Stimulated activated CD8-positive, alpha-beta memory T cell treated with anti-CD3 and anti-CD28 coated beads, Interleukin-12 subunit alpha, Interleukin-12 subunit beta, amount 100 ng/mL, for 1 hour (primary cell): ENCODE results near the gene MAST1.
"Not testable (repeated sequence)": the region's sequence is repeated elsewhere in the genome, so short reads cannot be mapped to it uniquely, and the experiment has no call there.

Source experiments
- DNase-seq: peaks from one replicate; pipeline ENCODE4 v3.0.0-alpha.2; 2020; ENCODE audit warnings: low read depth

The MAST1 gene

DNA sequence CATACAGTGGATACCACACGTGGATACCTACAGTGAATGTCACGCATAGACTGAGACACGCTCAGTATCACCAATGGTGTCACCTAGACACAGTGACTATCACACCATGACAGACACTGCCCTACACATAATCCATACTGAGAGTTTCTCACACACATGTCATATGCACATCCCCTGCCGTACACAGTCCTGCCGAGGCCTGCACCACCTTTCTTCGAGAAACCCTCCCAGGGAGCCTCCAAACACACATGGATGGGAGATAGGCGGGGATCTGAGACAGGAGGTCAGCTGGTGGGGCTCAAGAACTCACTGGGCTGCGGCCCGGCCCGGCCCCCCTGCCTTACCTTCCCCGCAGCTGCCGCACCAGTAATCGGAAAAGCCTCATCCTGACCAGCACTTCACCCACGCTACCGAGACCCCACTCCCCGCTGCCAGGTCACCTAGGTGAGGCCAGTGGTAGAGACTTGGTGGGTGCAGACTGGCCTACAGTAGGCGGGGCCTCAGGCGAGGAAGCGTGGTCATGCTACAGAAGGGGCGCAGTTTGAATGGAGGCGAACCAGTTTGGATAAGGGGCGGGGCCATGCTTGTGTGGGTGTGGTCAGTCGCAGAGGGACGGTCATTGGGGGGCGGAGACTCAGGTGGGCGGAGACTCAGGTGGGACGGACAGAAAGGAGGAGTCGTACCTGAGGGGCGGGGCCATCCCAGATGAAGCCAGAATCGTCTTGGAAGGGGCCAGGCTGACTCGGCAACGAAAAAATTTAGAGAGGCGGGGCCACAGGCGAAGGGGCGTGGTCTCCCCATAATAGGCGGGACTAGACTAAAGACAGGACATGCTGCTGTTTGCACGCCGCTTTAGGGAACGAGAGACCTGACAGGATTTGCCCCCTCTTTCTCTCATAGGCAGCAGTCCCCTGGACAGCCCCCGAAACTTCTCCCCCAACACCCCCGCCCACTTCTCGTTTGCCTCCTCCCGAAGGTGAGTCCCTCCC, 2.1 kb downstream of the MAST1 start:
- no peak for DNase-seq

DNA sequence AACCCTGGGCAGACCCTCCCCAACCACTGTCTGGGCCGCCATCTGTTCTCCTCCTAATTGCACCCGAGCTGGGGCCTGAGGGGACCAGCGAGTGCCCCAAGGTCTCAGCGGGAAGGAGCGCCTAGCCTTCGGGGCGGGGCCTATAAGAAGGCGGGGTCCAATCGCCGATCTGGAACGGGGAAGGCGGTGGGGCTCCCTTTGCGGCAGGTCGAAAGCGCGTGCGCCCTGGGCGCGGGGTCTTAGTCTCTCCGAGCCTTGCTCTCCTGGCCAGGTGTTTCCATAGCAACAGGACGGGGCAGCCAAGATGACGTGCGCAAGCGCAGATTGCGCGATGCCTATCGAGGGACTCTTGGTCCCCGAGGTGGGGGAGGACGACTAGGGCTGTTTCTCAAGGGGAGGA, 2.8 kb downstream of the MAST1 start:
- DNase-seq, result no peak

DNA sequence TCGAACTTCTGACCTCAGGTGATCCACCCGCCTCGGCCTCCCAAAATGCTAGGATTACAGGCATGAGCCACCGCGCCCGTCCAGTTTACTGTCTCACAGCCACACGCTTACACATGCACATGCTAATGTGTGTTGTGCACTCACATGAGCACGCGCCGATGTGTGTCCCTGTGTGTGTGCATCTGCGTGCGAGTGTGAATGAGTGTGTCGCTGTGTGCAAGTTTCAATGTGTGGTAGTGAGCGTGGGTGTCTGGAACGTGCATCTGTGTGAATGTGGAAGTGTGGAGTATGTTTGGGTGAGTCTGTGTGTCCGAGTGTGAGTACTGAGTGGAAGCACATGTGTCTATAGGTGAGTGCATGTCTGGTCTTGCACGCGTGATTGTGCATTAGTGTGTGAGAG, 4.2 kb downstream of the MAST1 start:
- DNase-seq, result no peak

DNA sequence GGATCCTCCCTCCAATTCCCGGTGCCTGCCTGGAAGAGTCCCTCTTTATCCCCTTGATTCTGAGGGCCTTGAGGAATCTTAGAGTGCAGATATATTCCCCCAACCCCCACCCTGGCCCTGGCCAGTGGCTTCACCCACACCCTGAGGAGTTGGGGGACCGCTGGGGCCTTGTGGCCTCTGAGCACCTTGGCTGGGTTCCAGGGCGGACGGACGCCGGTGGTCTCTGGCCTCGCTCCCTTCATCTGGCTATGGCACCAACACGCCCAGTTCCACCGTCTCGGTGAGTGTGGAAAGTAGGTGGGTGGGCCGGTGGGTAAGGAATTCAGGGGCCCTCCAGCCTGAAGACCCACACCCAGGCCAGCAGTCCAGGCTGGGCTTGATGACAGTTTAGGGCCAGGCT, 5.0 kb downstream of the MAST1 start:
- DNase-seq, result no peak

DNA sequence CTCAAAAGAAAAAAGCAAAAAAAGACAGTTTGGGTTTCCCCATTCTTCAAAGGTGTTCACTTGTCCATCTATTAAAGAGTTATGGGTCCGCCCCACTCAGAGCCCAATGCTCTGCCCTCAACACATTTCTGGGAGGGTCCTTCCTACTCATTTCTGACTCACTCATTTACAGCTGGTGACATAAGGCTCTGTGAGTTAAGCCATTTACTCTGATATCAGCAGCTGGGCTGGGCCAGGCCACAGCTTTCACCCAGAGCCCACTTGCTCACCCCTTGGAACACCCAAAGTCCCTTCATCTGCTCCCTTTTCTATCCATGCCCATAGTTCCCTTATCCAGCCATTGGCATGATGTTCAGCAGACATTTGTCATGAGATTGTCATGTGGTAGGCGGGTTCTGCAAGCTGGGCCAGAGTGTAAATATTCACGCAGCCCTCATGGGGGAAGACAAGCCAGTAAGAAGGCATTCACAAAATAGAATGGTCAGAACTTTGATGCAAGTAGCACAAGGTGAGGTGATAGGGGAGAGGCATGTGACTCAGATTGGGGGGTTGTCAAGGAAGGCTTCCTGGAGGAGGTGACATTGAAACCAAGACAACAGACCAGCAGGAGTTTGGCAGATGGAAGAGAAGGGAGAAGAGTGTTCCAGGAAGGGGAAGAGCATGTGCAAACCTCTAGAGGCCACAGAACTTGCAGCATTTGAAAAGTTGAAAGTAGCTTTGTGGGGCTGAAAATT, 5.9 kb downstream of the MAST1 start:
- DNase-seq, result no peak

DNA sequence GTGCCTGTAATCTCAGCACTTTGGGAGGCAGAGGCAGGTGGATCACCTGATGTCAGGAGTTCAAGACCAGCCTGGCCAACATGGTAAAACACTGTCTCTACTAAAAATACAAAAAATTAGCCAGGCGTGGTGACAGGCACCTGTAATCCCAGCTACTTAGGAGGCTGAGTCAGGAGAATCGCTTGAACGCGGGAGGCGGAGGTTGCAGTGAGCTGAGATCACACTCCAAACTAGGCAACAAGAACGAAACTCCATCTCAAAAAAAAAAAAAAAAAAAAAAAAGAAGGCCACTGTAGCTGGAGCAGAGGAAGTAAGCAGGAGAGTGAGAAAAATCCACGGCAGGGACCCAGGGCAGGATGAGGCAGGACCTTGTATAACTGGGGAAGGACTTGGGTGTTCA, 8.3 kb downstream of the MAST1 start:
- not testable (repeated sequence) for DNase-seq

DNA sequence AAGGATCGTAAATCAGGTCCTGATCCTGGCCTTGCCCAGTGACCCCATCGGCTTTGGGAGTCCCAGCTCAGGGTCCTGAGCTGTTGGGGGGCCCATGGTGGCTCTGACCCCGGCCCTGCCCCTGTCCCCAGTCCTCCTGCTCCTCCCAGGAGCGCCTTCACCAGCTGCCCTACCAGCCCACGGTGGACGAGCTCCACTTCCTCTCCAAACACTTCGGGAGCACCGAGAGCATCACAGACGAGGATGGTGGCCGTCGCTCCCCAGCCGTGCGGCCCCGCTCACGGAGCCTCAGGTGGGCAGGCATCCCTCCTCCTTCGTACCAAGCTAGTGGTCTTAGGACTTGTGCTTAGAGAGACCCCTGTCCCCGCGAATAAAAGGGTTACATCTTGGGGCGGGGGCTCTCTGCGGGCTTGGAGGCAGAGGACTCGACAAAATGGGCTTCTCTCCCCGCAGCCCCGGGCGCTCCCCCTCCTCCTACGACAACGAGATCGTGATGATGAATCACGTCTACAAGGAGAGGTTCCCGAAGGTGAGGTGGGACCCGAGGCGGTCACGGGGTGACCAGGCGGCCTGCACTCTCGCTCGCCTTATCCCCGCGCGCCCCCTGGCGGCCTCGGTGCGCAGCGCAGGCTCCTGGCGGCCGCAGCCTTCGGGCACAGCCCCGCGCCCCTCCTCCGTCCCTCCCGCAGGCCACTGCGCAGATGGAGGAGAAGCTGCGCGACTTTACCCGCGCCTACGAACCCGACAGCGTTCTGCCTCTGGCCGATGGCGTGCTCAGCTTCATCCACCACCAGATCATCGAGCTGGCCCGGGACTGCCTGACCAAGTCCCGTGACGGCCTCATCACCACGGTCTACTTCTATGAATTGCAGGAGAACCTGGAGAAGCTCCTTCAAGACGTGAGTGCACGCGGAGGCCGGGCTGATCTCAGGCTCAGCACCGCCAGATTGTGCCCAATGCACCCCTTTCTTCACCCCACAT, 9.1 kb downstream of the MAST1 start:
- peak; percentile 71 for DNase-seq

DNA sequence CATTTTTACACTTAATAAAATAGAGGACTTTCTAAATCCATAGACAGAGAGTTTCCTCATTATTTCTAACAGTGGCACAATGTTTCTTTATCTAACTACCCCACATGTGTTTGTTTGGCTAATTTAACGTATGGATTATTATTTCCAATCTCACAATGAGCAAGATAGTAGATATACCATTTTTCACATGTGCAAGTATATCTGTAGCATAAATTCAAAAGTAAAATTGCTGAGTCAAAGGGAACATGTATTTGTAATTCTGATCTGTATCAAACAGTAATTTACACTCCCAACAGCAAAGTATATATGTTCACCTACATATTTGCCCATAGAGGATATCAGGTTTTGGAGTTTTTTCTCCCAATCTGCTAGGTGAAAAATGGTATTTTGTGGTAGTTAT, 18.3 kb downstream of the MAST1 start:
- no peak for DNase-seq

DNA sequence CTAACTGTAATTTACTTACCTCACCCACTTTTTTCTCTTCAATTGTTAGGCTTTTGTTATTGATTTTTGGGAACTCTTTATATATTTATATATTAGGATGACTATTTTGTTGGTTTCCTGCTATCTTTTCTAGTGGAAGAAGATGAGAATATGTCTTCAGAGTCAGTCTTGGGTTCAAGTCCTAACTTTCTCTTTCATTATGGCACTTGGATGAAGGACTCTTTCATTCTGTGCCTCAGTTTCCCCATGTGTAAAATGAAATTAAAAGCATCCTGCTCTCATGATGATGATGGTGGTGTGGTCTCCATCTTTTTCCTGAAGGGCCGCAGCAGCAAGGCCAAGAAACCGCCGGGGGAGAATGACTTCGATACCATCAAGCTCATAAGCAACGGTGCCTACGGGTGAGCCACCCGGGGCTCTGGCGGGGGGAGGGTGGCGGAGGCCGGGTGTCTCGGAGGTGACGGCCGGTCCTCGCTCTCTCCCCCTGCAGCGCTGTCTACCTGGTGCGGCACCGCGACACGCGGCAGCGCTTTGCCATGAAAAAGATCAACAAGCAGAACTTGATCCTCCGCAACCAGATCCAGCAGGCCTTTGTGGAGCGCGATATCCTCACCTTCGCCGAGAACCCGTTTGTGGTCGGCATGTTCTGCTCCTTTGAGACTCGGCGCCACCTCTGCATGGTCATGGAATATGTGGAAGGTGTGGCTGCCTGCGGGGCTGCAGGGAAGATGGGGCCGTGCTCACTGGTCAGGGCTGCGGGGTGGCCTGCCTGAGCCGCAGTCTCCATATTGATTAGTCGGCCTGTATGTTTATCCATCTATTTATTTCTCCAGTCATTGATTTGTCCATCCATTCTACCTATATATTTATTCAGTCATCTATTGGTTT, 20.0 kb downstream of the MAST1 start:
- DNase-seq, result no peak

DNA sequence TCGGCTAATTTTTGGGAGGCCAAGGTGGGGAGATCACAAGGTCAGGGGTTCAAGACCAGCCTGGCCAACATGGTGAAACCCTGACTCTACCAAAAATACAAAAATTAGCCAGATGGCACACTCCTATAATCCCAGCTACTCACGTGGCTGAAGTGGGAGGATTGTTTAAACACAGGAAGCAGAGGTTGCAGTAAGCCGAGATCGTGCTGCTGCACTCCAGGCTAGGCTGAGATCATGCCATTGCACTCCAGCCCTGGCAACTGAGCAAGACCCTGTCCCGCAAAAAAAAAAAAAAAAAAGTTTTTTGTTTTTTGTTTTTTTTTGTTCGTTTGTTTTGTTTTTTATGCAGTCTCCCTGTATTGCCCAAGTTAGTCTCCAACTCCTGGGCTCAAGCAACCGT, 21.2 kb downstream of the MAST1 start:
- no peak for DNase-seq

DNA sequence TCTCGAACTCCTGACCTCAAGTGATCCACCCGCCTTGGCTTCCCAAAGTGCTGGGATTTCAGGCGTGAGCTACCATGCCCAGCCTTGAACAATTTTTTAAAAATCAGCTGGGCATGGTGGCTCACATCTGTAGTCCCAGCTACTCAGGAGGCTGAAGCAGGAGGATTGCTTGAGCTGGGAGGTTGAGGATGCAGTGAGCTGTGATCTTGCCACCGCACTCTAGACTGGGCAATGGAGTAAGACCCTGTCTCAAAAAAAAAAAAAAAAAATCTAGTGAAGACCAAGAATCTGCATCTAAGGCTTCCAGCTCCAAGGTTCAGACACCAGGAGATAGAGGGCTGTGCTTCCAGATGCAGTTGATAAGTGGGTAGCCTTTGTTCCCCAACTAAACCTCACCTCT, 25.8 kb downstream of the MAST1 start:
- no peak for DNase-seq

DNA sequence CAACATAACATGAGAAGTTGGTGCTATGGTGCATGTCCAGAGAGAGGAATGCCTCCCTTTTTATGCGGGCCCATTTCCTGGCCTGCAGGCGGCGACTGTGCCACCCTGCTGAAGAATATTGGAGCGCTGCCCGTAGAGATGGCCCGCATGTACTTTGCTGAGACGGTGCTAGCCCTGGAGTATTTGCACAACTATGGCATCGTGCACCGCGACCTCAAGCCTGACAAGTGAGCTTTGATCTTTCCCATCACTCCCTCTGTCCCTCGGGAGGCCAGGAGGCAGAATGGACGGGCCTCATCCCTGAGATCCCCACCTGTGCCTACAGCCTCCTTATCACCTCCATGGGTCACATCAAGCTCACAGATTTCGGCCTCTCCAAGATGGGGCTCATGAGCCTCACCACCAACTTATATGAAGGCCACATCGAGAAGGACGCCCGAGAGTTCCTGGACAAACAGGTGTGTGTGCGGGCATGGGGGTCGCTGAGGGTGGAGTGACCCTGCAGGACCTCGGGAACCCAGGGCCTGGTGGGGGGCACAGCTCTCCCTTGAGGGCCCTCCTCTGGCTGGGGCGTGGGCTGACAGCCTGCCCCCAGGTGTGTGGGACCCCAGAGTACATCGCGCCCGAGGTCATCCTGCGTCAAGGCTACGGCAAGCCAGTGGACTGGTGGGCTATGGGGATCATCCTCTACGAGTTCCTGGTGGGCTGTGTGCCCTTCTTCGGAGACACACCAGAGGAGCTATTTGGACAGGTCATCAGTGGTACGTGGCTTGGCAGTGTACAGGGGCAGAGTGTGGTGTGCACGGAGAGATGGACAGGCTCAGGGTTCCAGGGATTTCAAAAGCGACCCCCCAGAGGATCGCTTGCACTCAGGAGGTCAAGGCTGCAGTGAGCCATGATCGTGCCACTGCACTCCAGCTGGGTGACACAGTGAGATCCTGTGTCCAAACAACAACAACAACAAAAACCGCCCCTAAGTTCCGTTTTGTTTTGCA, 26.7 kb downstream of the MAST1 start:
- DNase-seq, result no peak

DNA sequence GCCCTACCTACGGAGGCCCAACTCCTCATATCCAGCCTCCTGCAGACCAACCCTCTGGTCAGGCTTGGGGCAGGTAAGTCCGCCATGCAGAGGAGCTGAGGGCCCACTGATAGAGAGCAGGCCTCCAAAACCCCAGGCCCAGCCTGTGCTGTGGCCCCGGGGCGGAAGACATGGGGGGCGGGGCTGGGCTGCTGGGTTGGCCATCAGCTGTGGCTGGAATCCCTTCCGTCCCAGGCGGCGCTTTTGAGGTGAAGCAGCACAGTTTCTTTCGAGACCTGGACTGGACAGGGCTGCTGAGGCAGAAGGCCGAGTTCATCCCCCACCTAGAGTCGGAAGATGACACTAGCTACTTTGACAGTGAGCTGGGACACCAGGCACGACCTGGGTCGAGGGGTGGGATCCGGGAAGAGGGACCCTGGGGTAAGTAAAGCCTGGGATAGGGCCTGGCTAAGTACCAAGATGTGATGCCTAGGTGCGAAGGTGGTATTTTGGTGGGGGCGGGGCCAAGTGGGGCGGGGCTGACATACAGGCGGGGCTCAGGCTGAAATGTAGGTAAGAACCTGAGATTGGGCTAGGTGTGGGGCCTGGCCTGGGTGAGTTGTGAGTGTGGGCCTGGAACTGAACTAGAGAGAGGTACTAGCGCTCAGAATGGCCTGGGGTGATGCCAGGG, 27.6 kb downstream of the MAST1 start:
- no peak for DNase-seq

DNA sequence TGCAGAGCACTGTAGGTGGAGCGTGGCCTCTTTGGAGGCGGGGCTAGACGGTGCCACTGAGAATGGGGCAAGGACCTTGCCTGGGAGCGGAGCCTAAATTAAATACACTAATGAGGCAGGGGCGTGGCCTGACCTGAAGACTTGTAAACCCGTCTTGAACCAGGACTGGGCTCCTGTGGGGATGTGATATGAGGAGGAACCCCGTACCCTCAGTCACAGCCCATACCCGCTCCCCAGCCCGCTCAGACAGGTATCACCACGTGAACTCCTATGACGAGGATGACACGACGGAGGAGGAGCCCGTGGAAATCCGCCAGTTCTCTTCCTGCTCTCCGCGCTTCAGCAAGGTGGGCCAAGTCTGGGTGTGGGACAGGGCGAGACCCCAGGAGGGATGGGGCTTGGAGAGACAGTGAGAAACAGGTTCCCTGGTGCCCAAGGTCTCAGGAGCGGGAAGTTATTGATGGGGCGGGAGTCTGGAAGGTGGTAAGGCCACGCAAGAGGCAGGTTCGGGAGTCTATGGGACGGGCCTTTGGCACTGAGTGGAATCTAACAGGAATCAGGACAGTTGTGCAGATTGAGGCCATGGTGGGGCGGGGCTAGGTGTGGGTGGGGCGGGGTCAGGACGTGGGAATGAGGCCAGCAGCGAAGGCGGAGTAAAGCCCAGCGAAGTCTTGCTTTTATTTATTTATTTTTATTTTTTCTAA, 28.3 kb downstream of the MAST1 start:
- no peak for DNase-seq

DNA sequence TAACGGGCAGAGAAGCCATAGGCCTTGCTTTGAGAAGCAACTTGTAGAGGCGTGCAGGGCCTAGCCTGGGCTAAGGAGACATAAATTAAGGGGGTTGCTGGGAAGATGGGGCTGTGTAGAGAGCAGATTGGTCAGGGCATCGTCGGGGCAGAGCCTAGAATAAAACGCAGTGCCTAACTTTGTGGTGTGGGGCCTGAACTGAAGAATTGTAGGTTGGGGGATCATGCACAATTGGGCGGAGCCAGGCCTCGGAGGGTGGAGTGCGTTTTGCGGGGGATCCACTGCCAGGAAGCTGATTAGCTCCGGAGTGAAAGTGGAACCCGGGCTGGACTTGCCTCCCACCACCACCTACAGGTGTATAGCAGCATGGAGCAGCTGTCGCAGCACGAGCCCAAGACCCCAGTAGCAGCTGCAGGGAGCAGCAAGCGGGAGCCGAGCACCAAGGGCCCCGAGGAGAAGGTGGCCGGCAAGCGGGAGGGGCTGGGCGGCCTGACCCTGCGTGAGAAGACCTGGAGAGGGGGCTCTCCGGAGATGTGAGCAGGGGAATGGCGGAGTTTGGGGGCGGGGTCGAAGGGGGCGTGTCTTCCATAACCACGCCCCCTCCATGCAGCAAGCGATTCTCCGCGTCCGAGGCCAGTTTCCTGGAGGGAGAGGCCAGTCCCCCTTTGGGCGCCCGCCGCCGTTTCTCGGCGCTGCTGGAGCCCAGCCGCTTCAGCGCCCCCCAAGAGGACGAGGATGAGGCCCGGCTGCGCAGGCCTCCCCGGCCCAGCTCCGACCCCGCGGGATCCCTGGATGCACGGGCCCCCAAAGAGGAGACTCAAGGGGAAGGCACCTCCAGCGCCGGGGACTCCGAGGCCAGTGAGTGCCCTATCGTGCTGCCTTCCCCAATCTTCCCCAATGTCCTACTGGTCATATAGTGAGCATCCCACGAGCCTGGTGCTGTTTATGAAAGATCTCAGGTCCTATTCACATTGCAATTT, 29.1 kb downstream of the MAST1 start:
- peak; percentile 52 for DNase-seq

DNA sequence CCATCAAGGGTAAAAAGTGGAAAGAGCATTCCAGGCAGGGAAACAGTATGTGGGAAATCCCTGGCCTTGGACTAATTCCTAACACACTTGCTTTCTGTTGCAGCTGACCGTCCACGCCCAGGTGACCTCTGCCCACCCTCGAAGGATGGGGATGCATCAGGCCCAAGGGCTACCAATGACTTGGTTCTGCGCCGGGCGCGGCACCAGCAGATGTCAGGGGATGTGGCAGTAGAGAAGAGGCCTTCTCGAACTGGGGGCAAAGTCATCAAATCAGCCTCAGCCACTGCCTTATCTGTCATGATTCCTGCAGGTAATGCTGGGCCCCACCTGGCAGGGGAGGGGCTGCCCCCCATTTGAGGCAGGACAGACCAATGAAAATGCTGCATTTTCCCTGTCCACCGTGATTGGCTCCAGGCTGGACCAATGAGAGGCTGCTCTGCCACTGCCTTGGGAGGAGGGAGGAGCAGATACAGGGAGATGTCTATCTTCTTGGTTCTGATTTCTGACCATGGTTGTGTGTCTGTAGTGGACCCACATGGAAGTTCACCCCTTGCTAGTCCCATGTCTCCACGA, 30.3 kb downstream of the MAST1 start:
- no peak for DNase-seq

DNA sequence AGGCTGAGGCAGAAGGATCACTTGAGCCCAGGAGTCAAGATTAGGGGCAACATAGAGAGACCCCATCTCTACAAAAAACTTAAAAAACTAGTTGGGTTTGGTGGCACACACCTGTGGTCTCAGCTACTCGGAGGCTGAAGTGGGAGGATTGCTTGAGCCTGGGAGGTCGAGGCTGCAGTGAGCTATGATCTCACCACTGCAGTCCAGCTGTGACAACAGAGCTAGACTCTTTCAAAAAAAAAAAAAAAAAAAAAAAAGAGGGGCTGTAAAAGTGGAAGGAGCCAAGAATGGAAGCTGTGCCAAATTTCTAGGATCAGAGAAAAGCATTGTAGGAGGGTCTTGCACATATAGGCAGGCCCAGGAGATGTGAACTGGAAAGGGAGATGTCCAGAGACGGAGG, 33.4 kb downstream of the MAST1 start:
- DNase-seq, result no peak
